Psoas muscle (tissue), 8 donors: ENCODE results near the gene PRDM15. TPM values are rescaled to one million over a fixed set of nuclear protein-coding genes. Genes with fewer than 3 reads are reported as not detected.

Experiments used
- ATAC-seq, 4 donors: fragments of 200-7000 bp; cut with Tn5 transposase; one replicate each; pipeline ENCODE4 v1.9.1; 2020; ENCODE audit warnings: moderate library complexity in 3 of 4, mild to moderate bottlenecking in 2 of 4
- DNase-seq, 2 donors: peaks; one replicate each; pipeline ENCODE4 v3.0.0-alpha.2; 2020
- H3K27ac ChIP-seq: fragments of 200-600 bp; one replicate; pipeline ENCODE4 v1.8.0; 2022
- H3K27me3 ChIP-seq, 3 donors: fragments of 200-600 bp in 1 of 3; one replicate each; pipeline versions ENCODE4 v1.6.1 to v1.8.0; 2013 to 2022; ENCODE audit warnings: low read length in 2 of 3, mild to moderate bottlenecking in 2 of 3, moderate library complexity in 1 of 3; ENCODE audit not compliant: insufficient read depth in 3 of 3
- H3K36me3 ChIP-seq, 2 donors: fragments of 200-600 bp in 1 of 2; one replicate each; pipeline versions ENCODE4 v1.6.1 to v1.8.0; 2013 to 2022; ENCODE audit warnings: low read depth in 1 of 2, mild to moderate bottlenecking in 1 of 2, moderate library complexity in 1 of 2; ENCODE audit not compliant: insufficient read depth in 1 of 2
- H3K4me1 ChIP-seq: fragments of 200-600 bp; one replicate; pipeline ENCODE4 v1.8.0; 2022
- H3K4me3 ChIP-seq: fragments of 200-600 bp; one replicate; pipeline ENCODE4 v1.8.0; 2022; ENCODE audit warnings: mild to moderate bottlenecking
- H3K9me3 ChIP-seq: fragments of 200-600 bp; one replicate; pipeline ENCODE4 v1.8.0; 2022
- CTCF ChIP-seq: fragments of 200-600 bp; IDR thresholded peaks from one replicate; pipeline ENCODE4 v1.8.0; 2022; ENCODE audit warnings: antibody characterized with exemption
- WGBS, 3 donors: extraction: QIAGEN DNeasy Blood & Tissue Kit; methylation state at CpG; one replicate each; pipeline versions ENCODE4 v1.1.6 to v1.1.7; 2013; 5-methylcytosine and 5-hydroxymethylcytosine counted together
- intact Hi-C, 2 donors: fragments of 100-400 bp; cut with DNase I; formaldehyde crosslinking; loops; one replicate each; pipeline versions ENCODE4 v1.11.0 to v1.14.2; 2022
- polyA plus RNA-seq, 3 donors: library from polyadenylated mRNA; stranded (reverse); fragments of 200-250 nt; gene quantifications; one replicate each; pipeline ENCODE4 v1.2.3, GENCODE V29; 2013
- total RNA-seq, 4 donors: library from RNA; stranded (reverse); fragmentation: NEBNext Ultra II Directional in 2 of 4; extraction: Animal tissue kit (Norgen Biotek cat#: 25700) in 2 of 4; gene quantifications; one replicate each; pipeline versions ENCODE4 v1.2.1 to v1.2.4, GENCODE V29; 2021 to 2023
- donor health status: healthy with polysubstance abuse.
- donor health status: DM: no; HTN: no; CAD: no; lungs with moderate emphysema.
- donor health status: Bipolar disorder and iron deficiency.
- donor health status: healthy.
- donor health status: DM: yes; HTN: yes; CAD: no.
- donor health status: DM: no; HTN: no; CAD: no.
- donor health status: DM: no; HTN: no; CAD: no.
- donor health status: DM: yes; HTN: yes; CAD: no.

Gene PRDM15
- total and polyA plus RNA-seq, 7 donors, result 2.2 to 6.4 (median 3.7) TPM

DNA sequence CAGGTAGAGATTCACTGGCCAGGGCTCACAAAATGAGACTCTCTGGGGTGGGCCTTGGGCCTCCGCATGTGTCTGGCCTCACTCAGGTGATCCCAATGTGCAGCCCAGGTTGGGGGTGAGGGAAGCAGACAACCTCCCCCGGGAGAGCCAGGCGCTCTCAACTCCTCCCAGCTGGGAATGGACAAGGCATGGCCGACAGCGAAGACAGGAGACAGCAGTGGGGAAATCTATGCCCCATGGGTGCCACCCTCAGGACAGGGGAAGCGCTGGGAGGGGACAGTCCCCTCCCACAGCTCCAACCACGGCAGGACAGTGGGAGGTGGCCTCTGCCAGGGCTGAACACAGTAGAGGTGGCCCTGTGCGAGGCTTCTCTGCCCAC is 47.7 kb downstream of the PRDM15 start:
- intact Hi-C loops, result no loop called here
- ATAC-seq (no peak), DNase-seq (no peak)
- no peak overlapping the region for H3K27ac ChIP-seq
- no peak overlapping the region for H3K4me3 ChIP-seq
- H3K9me3 ChIP-seq, result no peaks in the 10 kb centered on the region
- TF ChIP-seq CTCF, result no peak
- WGBS, 3 donors, result 80 to 87% (median 80%) methylated on average over 8 of the region's 8 CpGs
- no peaks in the 10 kb centered on the region for H3K4me1 ChIP-seq
- H3K27me3 ChIP-seq, result no peaks in the 10 kb centered on the region
- peaks cover 0 to 51% of the 10 kb centered on the region in 2 donors for H3K36me3 ChIP-seq

GRCh38 chr21:41830764-41831452 is 48.2 kb downstream of the PRDM15 start:
- DNase-seq (no peak), ATAC-seq (peak in 1 of 4 donors; percentile 22)
- H3K9me3 ChIP-seq, result no peaks in the 10 kb centered on the region
- H3K4me3 ChIP-seq, result no peak overlapping the region
- H3K4me1 ChIP-seq, result no peaks in the 10 kb centered on the region
- intact Hi-C loops, result no loop called here
- no peak for TF ChIP-seq CTCF
- H3K27ac ChIP-seq, result no peak overlapping the region
- 85 to 88% (median 86%) methylated on average over 21 of the region's 21 CpGs for WGBS, 3 donors
- H3K27me3 ChIP-seq, result no peaks in the 10 kb centered on the region
- peaks cover 0 to 51% of the 10 kb centered on the region in 2 donors for H3K36me3 ChIP-seq

GRCh38 chr21:41830145-41830707 is 48.9 kb downstream of the PRDM15 start:
- ATAC-seq, result no peak
- TF ChIP-seq CTCF, result no peak
- no peaks in the 10 kb centered on the region for H3K4me1 ChIP-seq
- no peaks in the 10 kb centered on the region for H3K27me3 ChIP-seq
- peaks cover 0 to 52% of the 10 kb centered on the region in 2 donors for H3K36me3 ChIP-seq
- H3K9me3 ChIP-seq, result no peaks in the 10 kb centered on the region
- intact Hi-C loops, result no loop called here
- DNase-seq, result no peak
- 98 to 100% (median 99%) methylated on average over 2 of the region's 2 CpGs for WGBS, 3 donors
- H3K4me3 ChIP-seq, result no peak overlapping the region
- H3K27ac ChIP-seq, result no peak overlapping the region

DNA sequence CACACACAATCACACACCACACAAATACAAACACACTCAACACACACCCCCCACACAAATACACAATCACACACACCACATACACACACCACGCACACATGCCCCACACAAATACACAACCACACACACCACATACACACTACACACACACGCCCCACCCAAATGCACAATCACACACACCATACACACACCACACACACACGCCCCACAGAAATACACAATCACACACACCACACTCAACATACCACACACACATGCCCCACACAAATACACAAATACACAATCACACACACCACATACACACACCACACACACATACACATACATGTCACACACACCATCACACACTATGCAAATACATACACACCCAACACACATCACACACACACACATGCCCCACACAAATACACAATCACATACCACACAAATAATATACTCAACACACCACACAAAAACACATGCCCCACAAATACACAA is 50.2 kb downstream of the PRDM15 start:
- no peaks in the 10 kb centered on the region for H3K9me3 ChIP-seq
- DNase-seq, result no peak
- no peak for ATAC-seq
- H3K27me3 ChIP-seq, result no peaks in the 10 kb centered on the region
- H3K36me3 ChIP-seq, result peaks cover 0 to 50% of the 10 kb centered on the region in 2 donors
- no peaks in the 10 kb centered on the region for H3K4me1 ChIP-seq
- intact Hi-C loops, result no loop called here
- H3K27ac ChIP-seq, result no peak overlapping the region
- no peak for TF ChIP-seq CTCF
- 53 to 67% (median 65%) methylated on average over 3 of the region's 3 CpGs for WGBS, 3 donors
- no peak overlapping the region for H3K4me3 ChIP-seq
